HG03457 (cell line): Measurements from ENCODE around the gene COX4I1.
"Not testable (repeated sequence)": the region's sequence is repeated elsewhere in the genome, so short reads cannot be mapped to it uniquely, and the experiment has no call there.

Experiments
- ATAC-seq: cut with Tn5 transposase; IDR thresholded peaks from one replicate; pipeline ENCODE4 v1.9.1; 2021; ENCODE audit warnings: moderate number of reproducible peaks; ENCODE audit not compliant: unreplicated experiment

The COX4I1 gene

GRCh38 chr16:85821390-85822135 lies 22.1 kb downstream of the COX4I1 start:
- peak; percentile 60 for ATAC-seq

GRCh38 chr16:85822145-85822544 lies 22.6 kb downstream of the COX4I1 start:
- ATAC-seq = no peak

- no peak for ATAC-seq
These were observed 23.9 kb downstream of the COX4I1 start for GRCh38 chr16:85823328-85823920.

- no peak for ATAC-seq
These were observed 25.0 kb downstream of the COX4I1 start for GRCh38 chr16:85824161-85825135.

GRCh38 chr16:85825326-85825725 lies 25.8 kb downstream of the COX4I1 start:
- ATAC-seq = no peak

GRCh38 chr16:85826686-85827247 lies 27.3 kb downstream of the COX4I1 start:
- no peak for ATAC-seq

- no peak for ATAC-seq
These were observed 28.7 kb downstream of the COX4I1 start for GRCh38 chr16:85828166-85828565.

GRCh38 chr16:85829171-85829719 lies 29.8 kb downstream of the COX4I1 start:
- ATAC-seq = no peak

GRCh38 chr16:85829751-85830445 lies 30.4 kb downstream of the COX4I1 start:
- ATAC-seq = no peak

GRCh38 chr16:85830821-85831220 lies 31.3 kb downstream of the COX4I1 start:
- no peak for ATAC-seq

- no peak for ATAC-seq
These were observed 33.2 kb downstream of the COX4I1 start for GRCh38 chr16:85832570-85833218.

GRCh38 chr16:85833219-85833920 lies 33.9 kb downstream of the COX4I1 start:
- no peak for ATAC-seq

GRCh38 chr16:85834741-85835140 lies 35.2 kb downstream of the COX4I1 start:
- no peak for ATAC-seq

GRCh38 chr16:85835227-85835751 lies 35.8 kb downstream of the COX4I1 start:
- ATAC-seq = no peak

GRCh38 chr16:85835956-85836705 lies 36.6 kb downstream of the COX4I1 start:
- ATAC-seq = no peak

- ATAC-seq = no peak
These were observed 37.4 kb downstream of the COX4I1 start for GRCh38 chr16:85836706-85837582.

GRCh38 chr16:85837654-85838053 lies 38.2 kb downstream of the COX4I1 start:
- ATAC-seq = not testable (repeated sequence)
